PC-9 (cell line): ENCODE measurements around the gene ATP8B3.

ENCODE experiments used
- EZH2 ChIP-seq: fragments of 200-600 bp; sonication (generic); IDR thresholded peaks from 2 replicates; pipeline ENCODE4 v1.8.0; 2017; ENCODE audit warnings: antibody characterized with exemption, low read depth
- TF ChIP-seq, protein P1 (sequence below): fragments of 200-600 bp; sonication (generic); conservative IDR thresholded peaks from 2 replicates; pipeline ENCODE4 v1.6.1; 2017; ENCODE audit warnings: mixed run types, antibody characterized with exemption, mild to moderate bottlenecking, moderate library complexity

DNA sequence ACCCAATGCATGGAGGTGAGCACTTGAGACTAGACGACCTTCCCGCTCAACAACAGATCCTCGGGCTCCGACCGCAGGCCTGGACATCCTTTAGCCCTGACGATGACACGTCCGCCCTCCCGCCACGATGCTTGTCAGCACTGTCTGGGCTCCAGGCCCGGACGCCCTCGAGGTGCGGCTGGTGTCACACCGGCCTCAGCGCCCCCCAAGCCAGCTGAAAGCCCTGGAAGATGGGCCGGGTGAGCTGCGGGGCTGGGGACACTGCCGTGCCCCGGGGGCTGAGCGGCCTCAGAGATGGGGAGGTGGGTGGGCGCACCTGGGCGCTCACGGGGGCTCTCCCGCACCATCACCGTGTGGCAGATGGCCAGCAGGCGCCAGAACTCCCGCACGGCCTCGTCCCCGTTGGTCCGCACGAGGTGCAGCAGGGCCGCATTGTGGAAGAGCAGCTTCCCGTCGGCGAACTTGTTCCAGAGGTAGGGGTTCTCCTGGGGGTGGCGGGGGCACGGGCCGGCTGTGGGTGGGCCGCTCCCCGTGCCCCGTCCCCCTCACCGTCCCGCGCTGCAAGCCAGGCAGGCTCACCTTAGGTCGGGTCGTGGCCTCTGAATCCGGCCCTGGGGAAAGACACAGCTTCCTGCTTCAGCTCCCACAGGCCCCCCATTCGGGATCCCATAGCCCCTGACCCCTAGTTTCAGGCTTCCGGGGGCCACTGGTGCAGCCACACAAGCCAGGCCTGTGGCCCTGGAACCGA lies 15.5 kb downstream of the ATP8B3 start:
- TF ChIP-seq, protein P1, sequence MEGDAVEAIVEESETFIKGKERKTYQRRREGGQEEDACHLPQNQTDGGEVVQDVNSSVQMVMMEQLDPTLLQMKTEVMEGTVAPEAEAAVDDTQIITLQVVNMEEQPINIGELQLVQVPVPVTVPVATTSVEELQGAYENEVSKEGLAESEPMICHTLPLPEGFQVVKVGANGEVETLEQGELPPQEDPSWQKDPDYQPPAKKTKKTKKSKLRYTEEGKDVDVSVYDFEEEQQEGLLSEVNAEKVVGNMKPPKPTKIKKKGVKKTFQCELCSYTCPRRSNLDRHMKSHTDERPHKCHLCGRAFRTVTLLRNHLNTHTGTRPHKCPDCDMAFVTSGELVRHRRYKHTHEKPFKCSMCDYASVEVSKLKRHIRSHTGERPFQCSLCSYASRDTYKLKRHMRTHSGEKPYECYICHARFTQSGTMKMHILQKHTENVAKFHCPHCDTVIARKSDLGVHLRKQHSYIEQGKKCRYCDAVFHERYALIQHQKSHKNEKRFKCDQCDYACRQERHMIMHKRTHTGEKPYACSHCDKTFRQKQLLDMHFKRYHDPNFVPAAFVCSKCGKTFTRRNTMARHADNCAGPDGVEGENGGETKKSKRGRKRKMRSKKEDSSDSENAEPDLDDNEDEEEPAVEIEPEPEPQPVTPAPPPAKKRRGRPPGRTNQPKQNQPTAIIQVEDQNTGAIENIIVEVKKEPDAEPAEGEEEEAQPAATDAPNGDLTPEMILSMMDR: no peak
- TF ChIP-seq EZH2: no peak
